H1 (cell line): ENCODE measurements around the gene MAPKAP1. TPM values are rescaled to one million over a fixed set of nuclear protein-coding genes. Genes with fewer than 3 reads are reported as not detected.

Experiments used
- CTCF ChIA-PET: fragments of 300-600 bp; sonication (Branson Sonifier 250); formaldehyde crosslinking; loops from one replicate; lab custom pipeline; 2021; ENCODE audit not compliant: partially characterized antibody; lab: Charles Lee
- POLR2A ChIA-PET: fragments of 300-600 bp; sonication (Branson Sonifier 250); formaldehyde crosslinking; loops from one replicate; lab custom pipeline; 2021; ENCODE audit warnings: inconsistent platforms; ENCODE audit not compliant: partially characterized antibody; lab: Charles Lee
- DNase-seq, 2 experiments: peaks; one replicate each; pipeline versions ENCODE4 v3.0.0 to v3.0.0-alpha.2; 2010 to 2022; ENCODE audit warnings: low spot score in 2 of 2, low read depth in 1 of 2, mixed read lengths in 1 of 2
- FAIRE-seq: peaks from 2 replicates; lab custom pipeline; 2011; peaks lifted over from hg19 to GRCh38; lab: Jason Lieb, UNC
- H2AFZ ChIP-seq: 2 replicates; pipeline ENCODE4 v1.8.1; 2012; ENCODE audit warnings: low read length, inconsistent platforms
- H2AK5ac ChIP-seq: 2 replicates; pipeline ENCODE4 v1.6.1; 2013; ENCODE audit warnings: low read depth, low read length
- H2BK120ac ChIP-seq: replicated peaks from 2 replicates; pipeline ENCODE3; 2013; ENCODE audit warnings: low read depth, low read length, inconsistent platforms
- H2BK12ac ChIP-seq: 2 replicates; pipeline ENCODE4 v1.6.1; 2013; ENCODE audit warnings: low read depth, low read length
- H2BK15ac ChIP-seq: 2 replicates; pipeline ENCODE4 v1.6.1; 2013; ENCODE audit warnings: low read length
- H2BK20ac ChIP-seq: 2 replicates; pipeline ENCODE4 v1.6.1; 2013; ENCODE audit warnings: low read length
- H2BK5ac ChIP-seq: 2 replicates; pipeline ENCODE4 v1.6.1; 2013; ENCODE audit warnings: low read depth, low read length
- H3K14ac ChIP-seq: 2 replicates; pipeline ENCODE4 v1.6.1; 2013; ENCODE audit warnings: inconsistent platforms; ENCODE audit not compliant: insufficient read length
- H3K18ac ChIP-seq: 2 replicates; pipeline ENCODE4 v1.6.1; 2013; ENCODE audit warnings: low read length; ENCODE audit errors: extremely low read depth
- H3K23ac ChIP-seq: 2 replicates; pipeline ENCODE4 v1.6.1; 2013; ENCODE audit warnings: inconsistent platforms; ENCODE audit not compliant: insufficient read length
- H3K23me2 ChIP-seq: 2 replicates; pipeline ENCODE4 v1.6.1; 2013; ENCODE audit warnings: low read depth, low read length
- H3K27ac ChIP-seq: 2 replicates; pipeline ENCODE4 v1.6.1; 2011; ENCODE audit warnings: low read depth, low read length, inconsistent platforms
- H3K27me3 ChIP-seq, 4 experiments: replicated peaks in 1 of 4; 1 replicate in 1 of 4; 2 replicates in 3 of 4; pipeline versions ENCODE4 v1.6.1 to v1.8.1; 2011 to 2013; ENCODE audit warnings: low read length in 3 of 4, mild to moderate bottlenecking in 3 of 4, inconsistent platforms in 2 of 4, mixed read lengths in 2 of 4, moderate library complexity in 1 of 4; ENCODE audit not compliant: control insufficient read depth in 3 of 4, insufficient read depth in 3 of 4; ENCODE audit errors: extremely low read depth in 1 of 4
- H3K36me3 ChIP-seq, 4 experiments: 2 replicates each; pipeline versions ENCODE4 v1.6.1 to v1.8.1; 2011 to 2013; ENCODE audit warnings: mild to moderate bottlenecking in 4 of 4, low read length in 3 of 4, moderate library complexity in 2 of 4, control low read depth in 1 of 4, inconsistent platforms in 1 of 4; ENCODE audit not compliant: insufficient read depth in 4 of 4, control insufficient read depth in 2 of 4
- H3K4ac ChIP-seq: replicated peaks from 2 replicates; pipeline ENCODE3; 2013; ENCODE audit warnings: low read length, low read depth, mixed read lengths, inconsistent platforms; ENCODE audit not compliant: insufficient read length
- H3K4me1 ChIP-seq, 4 experiments: replicated peaks in 1 of 4; 1 replicate in 1 of 4; 2 replicates in 3 of 4; pipeline versions ENCODE4 v1.6.1 to v1.8.1; 2011 to 2013; ENCODE audit warnings: low read length in 3 of 4, inconsistent platforms in 2 of 4, mixed read lengths in 1 of 4; ENCODE audit not compliant: insufficient read depth in 4 of 4, control insufficient read depth in 3 of 4
- H3K4me2 ChIP-seq, 2 experiments: 2 replicates each; pipeline versions ENCODE4 v1.6.1 to v1.8.1; 2011 to 2013; ENCODE audit warnings: low read depth in 2 of 2, low read length in 2 of 2, control low read depth in 1 of 2, inconsistent platforms in 1 of 2, mild to moderate bottlenecking in 1 of 2; ENCODE audit not compliant: insufficient read depth in 1 of 2
- H3K4me3 ChIP-seq, 4 experiments: fragments of 200-600, 300-600 bp in 1 of 4; sonication (generic), shearing (Covaris generic), sonication (Bioruptor Twin) in 1 of 4; 2 replicates each; pipeline versions ENCODE4 v1.5.1 to v1.8.1; 2011 to 2016; ENCODE audit warnings: low read length in 4 of 4, low read depth in 3 of 4, control low read depth in 2 of 4, inconsistent platforms in 2 of 4, mild to moderate bottlenecking in 2 of 4, mixed read lengths in 1 of 4, moderate library complexity in 1 of 4; ENCODE audit not compliant: insufficient read depth in 2 of 4; ENCODE audit errors: extremely low read depth in 1 of 4
- H3K56ac ChIP-seq: replicated peaks from 2 replicates; pipeline ENCODE3; 2013; ENCODE audit warnings: low read depth, mild to moderate bottlenecking, mixed read lengths, low read length, inconsistent platforms; ENCODE audit not compliant: insufficient read length
- H3K79me1 ChIP-seq: 2 replicates; pipeline ENCODE4 v1.6.1; 2013; ENCODE audit warnings: low read depth, low read length, control low read depth
- H3K79me2 ChIP-seq, 2 experiments: 2 replicates each; pipeline versions ENCODE4 v1.6.1 to v1.8.1; 2012 to 2013; ENCODE audit warnings: low read length in 2 of 2, mild to moderate bottlenecking in 2 of 2, inconsistent platforms in 1 of 2; ENCODE audit not compliant: insufficient read depth in 2 of 2, control insufficient read depth in 1 of 2
- H3K9ac ChIP-seq, 4 experiments: replicated peaks in 1 of 4; 1 replicate in 1 of 4; 2 replicates in 3 of 4; pipeline versions ENCODE4 v1.6.1 to v1.8.1; 2011 to 2013; ENCODE audit warnings: low read depth in 3 of 4, low read length in 3 of 4, control low read depth in 2 of 4, mild to moderate bottlenecking in 2 of 4, moderate library complexity in 2 of 4, inconsistent platforms in 1 of 4; ENCODE audit errors: extremely low read depth in 1 of 4
- H3K9me3 ChIP-seq, 2 experiments: 2 replicates each; pipeline versions ENCODE4 v1.6.1 to v1.8.1; 2012 to 2013; ENCODE audit warnings: mild to moderate bottlenecking in 2 of 2, moderate library complexity in 2 of 2, control low read depth in 1 of 2, inconsistent platforms in 1 of 2, low read depth in 1 of 2, low read length in 1 of 2, mixed read lengths in 1 of 2; ENCODE audit not compliant: insufficient read depth in 2 of 2
- H4K20me1 ChIP-seq, 2 experiments: replicated peaks in 1 of 2; 2 replicates each; pipeline versions ENCODE3 to v1.8.1; 2011 to 2013; ENCODE audit warnings: inconsistent platforms in 2 of 2, low read length in 2 of 2, mild to moderate bottlenecking in 1 of 2; ENCODE audit not compliant: insufficient read depth in 2 of 2, control insufficient read depth in 1 of 2
- H4K5ac ChIP-seq: 2 replicates; pipeline ENCODE4 v1.6.1; 2013; ENCODE audit warnings: low read length, low read depth, mixed read lengths, inconsistent platforms; ENCODE audit not compliant: insufficient read length
- H4K8ac ChIP-seq: 2 replicates; pipeline ENCODE4 v1.8.0; 2013; ENCODE audit warnings: mild to moderate bottlenecking, moderate library complexity, low read length, inconsistent platforms; ENCODE audit not compliant: insufficient read depth; ENCODE audit errors: extremely low read depth
- H4K91ac ChIP-seq: replicated peaks from 2 replicates; pipeline ENCODE3; 2013; ENCODE audit warnings: low read length, mixed read lengths, inconsistent platforms; ENCODE audit not compliant: insufficient read length
- BACH1 ChIP-seq: IDR thresholded peaks from 2 replicates; pipeline ENCODE4 v1.6.1; 2012; ENCODE audit warnings: low read length, improper control_type of control experiment
- BCL11A ChIP-seq, 2 experiments: IDR thresholded peaks; one replicate each; pipeline ENCODE4 v1.6.1; 2011; ENCODE audit warnings: low read depth in 2 of 2, low read length in 2 of 2, mild to moderate bottlenecking in 2 of 2
- CBX8 ChIP-seq: fragments of 300-800, 300-1000 bp; sonication (generic); IDR thresholded peaks from 2 replicates; pipeline ENCODE4 v1.7.1; 2016; ENCODE audit warnings: low read depth, low read length, borderline replicate concordance
- FOSL1 ChIP-seq: IDR thresholded peaks from 2 replicates; pipeline ENCODE4 v1.6.1; 2011; ENCODE audit warnings: mild to moderate bottlenecking, low read depth, low read length, moderate library complexity; ENCODE audit not compliant: insufficient read depth
- HDAC6 ChIP-seq: IDR thresholded peaks from one replicate; pipeline ENCODE4 v1.7.1; 2012; ENCODE audit warnings: low read depth, mild to moderate bottlenecking, inconsistent platforms, low read length, moderate library complexity
- JUN ChIP-seq: IDR thresholded peaks from 2 replicates; pipeline ENCODE4 v1.6.1; 2011; ENCODE audit warnings: low read depth, mild to moderate bottlenecking, improper control_type of control experiment, low read length
- NRF1 ChIP-seq: IDR thresholded peaks from 2 replicates; pipeline ENCODE4 v1.6.1; 2011; ENCODE audit warnings: mild to moderate bottlenecking, low read depth, low read length, improper control_type of control experiment
- PHF8 ChIP-seq: fragments of 200-600 bp; sonication (generic); conservative IDR thresholded peaks from 2 replicates; pipeline ENCODE4 v1.7.1; 2012; ENCODE audit warnings: low read depth, mild to moderate bottlenecking, inconsistent platforms, low read length, moderate library complexity
- POU5F1 ChIP-seq: IDR thresholded peaks from 2 replicates; pipeline ENCODE4 v1.6.1; 2011; ENCODE audit warnings: low read depth, mild to moderate bottlenecking, low read length, moderate library complexity
- RFX5 ChIP-seq: IDR thresholded peaks from 2 replicates; pipeline ENCODE4 v1.6.1; 2011; ENCODE audit warnings: low read depth, low read length, improper control_type of control experiment, borderline replicate concordance
- RNF2 ChIP-seq: fragments of 200-900, 300-1000 bp; sonication (generic); IDR thresholded peaks from 2 replicates; pipeline ENCODE4 v1.7.1; 2016; ENCODE audit warnings: borderline replicate concordance, low read depth, mild to moderate bottlenecking, antibody characterized with exemption, low read length; ENCODE audit not compliant: poor library complexity, severe bottlenecking; ENCODE audit errors: missing control alignments
- SIN3A ChIP-seq, 2 experiments: IDR thresholded peaks in 1 of 2; conservative IDR thresholded peaks in 1 of 2; 2 replicates each; pipeline ENCODE4 v1.6.1; 2011 to 2012; ENCODE audit warnings: low read length in 2 of 2, improper control_type of control experiment in 1 of 2, low read depth in 1 of 2, mild to moderate bottlenecking in 1 of 2
- SIX5 ChIP-seq: IDR thresholded peaks from 2 replicates; pipeline ENCODE4 v1.6.1; 2011; ENCODE audit warnings: mild to moderate bottlenecking, low read depth, low read length
- WGBS, 2 experiments: shearing (Covaris generic) in 1 of 2; methylation state at CpG; one replicate each; pipeline versions ENCODE4 v1.1.6 to v1.1.7; 2013 to 2015; ENCODE audit warnings: low lambda C conversion rate in 2 of 2, mixed read lengths in 2 of 2, inconsistent platforms in 1 of 2, low coverage in 1 of 2, missing lambda C conversion rate in 1 of 2; ENCODE audit not compliant: insufficient replicate concordance in 2 of 2, insufficient coverage in 1 of 2, insufficient read length in 1 of 2; ENCODE audit errors: extremely low coverage in 1 of 2, missing lambda C conversion rate in 1 of 2; 5-methylcytosine and 5-hydroxymethylcytosine counted together
- polyA plus RNA-seq, 7 experiments: library from polyadenylated mRNA; depleted of rRNA in 3 of 7; stranded (reverse) in 5 of 7; unstranded in 2 of 7; fragments of >200 nt in 5 of 7; fragments of 200-250 nt in 2 of 7; gene quantifications; 1 replicate in 5 of 7; 2 replicates in 1 of 7; 4 replicates in 1 of 7; pipeline versions ENCODE4 v1.2.1 to v1.2.3, GENCODE V29; 2011 to 2013; ENCODE audit warnings: missing spikeins in 2 of 7, mixed read lengths in 2 of 7
- total RNA-seq: library from RNA; stranded (reverse); fragmentation: NEBNext Ultra II Directional; extraction: Animal tissue kit (Norgen Biotek cat#: 25700); gene quantifications from 2 replicates; pipeline ENCODE4 v1.2.1, GENCODE V29; 2021

MAPKAP1 gene
- total and polyA plus RNA-seq, 2 of the 8 experiments (the other 6 are each of a cell fraction or from before 2014, with no cell fraction given), result 79.2 to 140 TPM

DNA sequence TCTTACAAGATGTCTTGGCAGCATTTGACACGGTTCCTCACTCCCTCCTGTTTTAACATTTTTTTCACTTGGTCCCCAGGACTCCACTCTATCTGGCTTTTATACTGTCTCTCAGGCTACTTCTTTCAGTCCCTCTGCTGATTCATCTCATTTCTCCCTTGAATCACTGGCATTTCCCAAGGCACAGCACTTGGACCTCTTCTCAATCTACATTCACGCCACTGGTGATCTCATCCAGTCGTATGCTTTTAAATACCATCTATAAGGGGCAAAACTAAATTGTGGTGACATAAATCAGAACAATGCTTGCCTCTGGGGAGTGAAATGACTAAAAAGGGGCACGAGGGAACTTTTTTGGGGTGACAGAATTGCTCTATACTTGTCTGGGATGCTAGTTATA, 47.1 kb downstream of the MAPKAP1 start:
- Histone ChIP-seq H3K4ac (no peak overlapping the region), H4K91ac (no peak overlapping the region), H2BK20ac (no peak overlapping the region), H3K27me3 (no peaks in the 10 kb centered on the region), H4K20me1 (no peaks in the 10 kb centered on the region), H3K23ac (no peak overlapping the region), H3K27ac (no peak overlapping the region), H3K18ac (peak overlapping the region; percentile 20; the same call in 1 of the 2 replicates), H3K79me2 (peaks cover 0 to 16% of the 10 kb centered on the region in 2 experiments; a peak in 2 of 4 replicates), H3K4me2 (no peak overlapping the region), H4K8ac (no peak overlapping the region), H3K36me3 (peaks cover 0 to 2% (median 0%) of the 10 kb centered on the region in 4 experiments; a peak in 3 of 8 replicates), H3K14ac (no peak overlapping the region), H3K79me1 (no peaks in the 10 kb centered on the region; the same call in 1 of the 2 replicates), H3K9me3 (no peaks in the 10 kb centered on the region), H2AFZ (no peak overlapping the region), H2BK120ac (no peak overlapping the region), H3K9ac (no peak overlapping the region), H3K56ac (no peak overlapping the region), H2BK12ac (no peak overlapping the region), H2BK15ac (no peak overlapping the region), H3K4me1 (peaks cover 3 to 14% (median 6%) of the 10 kb centered on the region in 4 experiments; a peak in 4 of 7 replicates), H4K5ac (no peak overlapping the region), H3K4me3 (no peak overlapping the region), H2BK5ac (no peak overlapping the region), H2AK5ac (no peak overlapping the region), H3K23me2 (peaks cover 3% of the 10 kb centered on the region; the same call in 1 of the 2 replicates)
- DNase-seq (no peak), FAIRE-seq (no peak)
- ChIA-PET CTCF (interaction anchor here (1.0 kb wide), 1 partner anchor 46 kb away, joined by 3 read pairs; no protein-coding TSS in a partner anchor), POLR2A (no interaction called here)
- 64% methylated on average over 4 of the region's 4 CpGs; no CpG with 5 or more reads in 1 of the 2 experiments for WGBS, 2 experiments
- TF ChIP-seq NRF1 (no peak), SIN3A (conservative IDR thresholded peaks at IDR 0.05 in 1 of 2, IDR thresholded peaks at IDR 0.05 in 1 of 2; ENCODE audit: low read depth in 1 of 2, low read length in 2 of 2) (no peak), RFX5 (no peak), BCL11A (IDR thresholded peaks at IDR 0.05; ENCODE audit: low read depth in 2 of 2, low read length in 2 of 2) (no peak), RNF2 (no peak), SIX5 (no peak), PHF8 (no peak), HDAC6 (no peak), JUN (no peak), FOSL1 (no peak), POU5F1 (no peak), CBX8 (no peak), BACH1 (no peak)
